HG02970 (cell line): ENCODE data around the gene SLCO4A1.

Experiments used
- ATAC-seq: cut with Tn5 transposase; IDR thresholded peaks from one replicate; pipeline ENCODE4 v1.9.1; 2021; ENCODE audit warnings: mild to moderate bottlenecking, moderate library complexity, moderate number of reproducible peaks; ENCODE audit not compliant: unreplicated experiment, low FRiP score

SLCO4A1 gene

GRCh38 chr20:62642051-62642665, at the start of gene SLCO4A1:
Gene SLCO4A1 (plus strand): TSS chr20:62642503. CDS start chr20:62656455, 13,952 bp downstream.
- ATAC-seq = peak; percentile 59

DNA sequence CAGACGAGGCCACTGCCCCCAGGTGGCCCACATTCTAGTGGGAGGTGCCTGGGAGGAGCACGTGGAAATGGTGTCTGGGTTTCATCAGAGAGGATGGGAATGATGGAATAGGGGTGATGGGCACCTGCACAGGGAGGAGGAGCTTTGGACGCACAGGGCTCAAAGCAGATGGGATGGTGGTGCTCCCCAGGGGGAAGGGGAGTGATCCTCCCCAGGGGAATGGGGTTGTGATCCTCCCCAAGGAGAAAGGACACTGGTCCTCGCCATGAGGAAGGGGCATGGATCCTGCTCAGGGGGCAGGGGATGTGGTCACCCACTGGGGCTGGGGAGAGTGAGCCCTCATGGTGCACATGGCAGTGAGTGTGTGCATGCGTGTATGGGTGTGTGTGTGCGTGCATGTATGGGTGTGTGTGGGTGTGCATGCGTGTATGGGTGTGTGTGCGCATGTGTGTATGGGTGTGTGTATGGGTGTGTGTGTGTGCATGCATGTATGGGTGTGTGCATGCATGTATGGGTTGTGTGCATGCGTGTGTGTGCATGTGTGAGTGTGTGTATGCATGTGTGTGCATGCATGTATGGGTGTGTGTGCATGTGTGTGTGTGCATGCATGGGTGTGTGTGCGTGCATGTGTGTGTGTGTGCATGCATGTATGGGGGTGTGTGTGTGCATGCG, 49.7 kb upstream of the SLCO4A1 start:
- ATAC-seq = no peak

- ATAC-seq = no peak
These were observed 48.7 kb upstream of the SLCO4A1 start for GRCh38 chr20:62593616-62594015.

DNA sequence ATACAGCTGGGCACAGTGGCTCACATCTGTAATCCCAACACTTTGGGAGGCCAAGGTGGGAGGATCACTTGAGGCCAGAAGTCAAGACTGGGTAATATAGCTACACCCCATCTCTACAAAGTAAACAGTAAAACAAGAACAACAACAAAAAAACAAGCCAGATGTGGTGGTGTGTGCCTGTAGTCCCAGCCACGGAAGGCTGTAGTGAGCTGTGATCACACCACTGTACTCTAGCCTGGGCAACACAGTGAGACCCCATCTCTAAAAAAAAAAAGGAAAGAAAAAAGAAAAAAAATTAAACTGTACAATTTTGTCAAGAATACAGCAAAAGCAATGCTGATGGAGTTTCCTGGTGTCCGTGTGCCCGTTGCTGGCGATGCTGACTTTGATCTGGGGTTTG, 47.2 kb upstream of the SLCO4A1 start:
- ATAC-seq = no peak

- ATAC-seq = no peak
These were observed 46.8 kb upstream of the SLCO4A1 start for GRCh38 chr20:62595491-62595890.

GRCh38 chr20:62596486-62596885, 45.8 kb upstream of the SLCO4A1 start:
- ATAC-seq = no peak

DNA sequence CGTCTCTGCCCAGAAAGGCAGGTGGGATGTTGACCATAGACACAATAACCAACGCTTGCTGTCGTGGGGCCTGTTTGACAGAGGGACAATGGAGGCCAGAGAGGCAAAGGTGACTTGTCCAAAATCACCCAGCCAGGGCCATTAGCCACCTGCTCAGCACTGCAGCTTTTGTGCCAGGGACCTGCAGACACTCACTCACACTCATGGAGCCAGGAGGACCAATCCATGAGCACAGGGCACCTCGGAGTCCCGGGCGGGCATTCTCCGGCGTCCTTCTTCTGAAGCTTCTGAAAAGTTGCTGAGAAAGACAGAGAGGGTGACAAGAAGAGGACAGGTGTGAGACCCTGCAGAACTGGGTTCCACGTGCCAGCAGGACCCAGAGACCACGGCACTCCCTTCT, 45.4 kb upstream of the SLCO4A1 start:
- no peak for ATAC-seq

DNA sequence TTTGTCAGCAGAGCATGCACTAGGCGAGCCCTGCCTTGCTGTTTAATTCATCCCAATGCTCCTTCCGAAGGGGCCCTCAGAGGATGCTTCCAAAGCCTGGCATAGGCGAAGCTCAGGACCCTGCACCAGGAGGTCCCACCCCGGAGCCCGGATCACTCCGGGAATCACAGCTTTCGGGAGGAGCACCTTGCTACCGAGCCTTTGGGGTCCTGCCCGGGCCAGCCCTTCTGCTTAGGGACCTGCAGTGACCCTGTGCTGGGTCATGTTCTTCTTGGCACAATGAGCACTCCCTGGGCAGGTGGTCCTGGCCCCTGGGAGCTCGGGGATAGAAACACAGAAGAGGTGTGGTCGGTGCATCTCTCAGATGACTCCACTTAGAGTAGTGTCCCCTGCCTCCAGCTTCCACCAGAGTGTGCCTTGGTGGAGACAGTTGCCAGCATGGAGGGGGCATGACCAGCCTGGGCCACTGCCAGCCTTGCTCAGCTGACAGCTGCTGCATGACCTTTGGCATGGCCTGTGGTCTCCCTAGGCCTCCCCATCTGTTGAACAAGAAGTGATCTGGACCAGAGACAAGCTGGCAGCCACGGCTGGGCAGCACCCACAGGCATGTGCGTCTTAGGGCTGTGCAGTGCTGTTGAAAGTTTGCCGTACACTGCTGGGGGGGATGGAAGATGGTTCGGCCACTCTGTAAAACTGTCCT, 44.7 kb upstream of the SLCO4A1 start:
- no peak for ATAC-seq

DNA sequence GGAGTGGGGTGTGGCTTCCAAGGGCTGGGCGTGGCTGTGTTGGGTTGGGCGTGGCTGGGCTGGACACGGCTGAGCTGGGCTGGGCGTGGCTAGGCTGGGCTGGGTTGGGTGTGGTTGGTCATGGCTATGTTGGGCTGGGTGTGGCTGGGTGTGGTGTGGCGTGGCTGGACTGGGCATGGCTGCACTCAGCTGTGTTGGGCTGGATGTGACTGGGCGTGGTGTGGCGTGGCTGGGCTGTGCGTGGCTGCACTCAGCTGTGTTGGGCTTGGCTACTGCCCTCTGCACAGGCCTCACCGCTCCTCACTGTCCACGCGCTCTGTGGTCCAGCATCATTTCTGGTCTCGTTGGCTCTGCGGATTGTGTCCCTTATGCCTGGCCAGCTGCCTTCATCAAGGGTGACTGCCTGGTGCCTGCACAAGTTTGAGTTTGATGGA, 43.5 kb upstream of the SLCO4A1 start:
- ATAC-seq = no peak

GRCh38 chr20:62599216-62600110, 42.8 kb upstream of the SLCO4A1 start:
- no peak for ATAC-seq

DNA sequence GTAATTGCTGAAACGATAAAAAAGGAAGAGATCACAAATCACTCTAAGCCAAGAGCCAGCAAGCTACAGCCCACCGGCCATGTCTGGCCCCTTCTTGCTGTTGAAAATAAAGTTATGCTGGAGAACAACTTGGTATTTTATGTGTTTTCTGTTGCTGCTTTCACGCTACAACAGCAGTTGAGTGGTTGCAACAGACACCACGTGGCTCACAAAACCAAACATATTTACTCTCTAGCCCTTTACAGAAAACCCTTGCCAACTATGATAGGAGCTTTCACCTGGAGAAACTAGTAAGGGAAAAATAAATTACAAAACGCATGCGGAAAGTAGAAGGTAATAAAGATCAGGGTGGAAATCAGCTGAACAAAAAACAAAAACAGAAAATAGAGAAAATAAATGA, 41.1 kb upstream of the SLCO4A1 start:
- ATAC-seq = no peak

GRCh38 chr20:62601714-62602113, 40.6 kb upstream of the SLCO4A1 start:
- no peak for ATAC-seq

DNA sequence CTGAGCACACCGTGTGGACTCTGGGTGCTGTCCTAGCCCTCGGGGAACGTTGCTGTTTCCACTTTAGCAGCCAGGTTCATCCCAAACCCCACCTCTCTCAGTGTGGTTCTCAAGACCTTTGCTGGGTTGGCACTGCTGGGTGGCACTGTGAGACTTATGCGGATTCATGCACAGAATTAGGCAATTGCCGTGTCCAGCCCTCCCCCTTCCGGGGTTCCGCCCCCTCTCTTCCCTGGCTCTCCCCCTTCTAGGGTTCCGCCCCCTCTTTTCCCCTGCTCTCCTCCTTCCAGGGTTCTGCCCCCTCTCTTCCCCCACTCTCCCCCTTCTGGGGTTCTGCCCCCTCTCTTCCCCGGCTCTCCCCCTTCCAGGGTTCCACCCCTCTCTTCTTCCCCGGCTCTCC, 39.8 kb upstream of the SLCO4A1 start:
- no peak for ATAC-seq

- ATAC-seq = peak; percentile 50
These were observed 39.0 kb upstream of the SLCO4A1 start for GRCh38 chr20:62603021-62603906.

GRCh38 chr20:62603907-62604785, 38.2 kb upstream of the SLCO4A1 start:
- ATAC-seq = no peak

DNA sequence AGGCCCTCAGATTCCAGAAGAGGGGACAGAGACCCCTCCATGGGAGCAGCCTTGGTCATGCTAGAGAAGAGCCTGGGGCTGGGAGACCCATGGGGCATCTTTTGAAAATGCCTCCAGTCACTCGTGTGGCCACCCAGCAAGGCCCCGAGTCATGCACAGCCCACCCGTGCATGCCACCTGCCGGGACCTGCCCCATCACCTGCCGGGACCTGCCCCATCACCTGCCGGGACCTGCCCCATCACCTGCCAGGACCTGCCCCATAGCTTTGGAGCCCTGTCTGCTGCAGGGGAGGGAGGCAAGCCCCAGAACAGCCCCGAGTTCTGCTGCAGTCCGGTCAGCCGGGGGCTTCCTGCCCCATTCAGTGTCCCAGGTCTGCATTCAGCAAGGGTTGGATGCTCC, 37.5 kb upstream of the SLCO4A1 start:
- ATAC-seq = no peak

- no peak for ATAC-seq
These were observed 36.9 kb upstream of the SLCO4A1 start for GRCh38 chr20:62605236-62605943.

- ATAC-seq = no peak
These were observed 36.3 kb upstream of the SLCO4A1 start for GRCh38 chr20:62606016-62606415.
